ENCODE data around the gene TMEM190. TPM values are rescaled to one million over a fixed set of nuclear protein-coding genes. Genes with fewer than 3 reads are reported as not detected.
A peak's percentile ranks its signal among the peaks of the same experiment; 100 is the strongest.
"Not testable (repeated sequence)": the region's sequence is repeated elsewhere in the genome, so short reads cannot be mapped to it uniquely, and the experiment has no call there.

TMEM190 gene
- total RNA-seq, 4 donors from 2014 or later, result not detected

DNA sequence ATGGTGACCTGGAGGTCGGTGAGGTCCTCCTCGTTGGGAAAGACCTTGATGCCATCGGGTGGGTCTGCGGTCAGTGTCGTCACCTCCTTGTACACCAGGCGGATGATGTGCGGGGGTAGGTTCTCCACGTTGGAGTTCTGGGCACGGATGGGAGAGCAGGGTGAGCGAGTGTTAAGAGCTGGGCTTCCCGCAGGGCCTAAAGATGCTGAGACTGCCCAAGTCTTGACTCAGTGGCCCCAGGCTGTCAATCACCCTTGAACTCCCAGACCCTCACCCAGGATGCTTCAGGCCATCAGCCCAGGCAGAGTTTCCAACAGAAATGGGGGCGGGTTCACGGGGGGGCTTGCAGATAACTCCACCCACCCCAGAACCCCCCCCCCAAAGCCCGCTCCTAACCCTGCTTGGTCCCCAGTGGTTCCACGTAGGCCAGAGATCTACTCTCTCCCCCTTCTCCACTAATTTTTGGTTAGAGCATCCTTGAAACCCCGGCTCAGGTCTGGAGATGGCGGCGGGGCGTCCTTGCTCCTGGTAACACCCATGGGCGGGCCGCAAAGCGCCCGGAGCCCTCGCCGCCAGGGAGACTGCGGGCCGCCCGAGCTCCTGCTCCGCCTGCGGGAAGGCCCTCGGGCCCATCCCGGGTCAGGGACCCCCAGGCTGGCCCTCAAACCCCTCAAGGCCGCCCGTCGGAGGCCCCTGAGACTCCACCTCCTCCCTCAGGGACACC is 30.4 kb downstream of the TMEM190 start:
- peak; percentile 1 for ATAC-seq
- no CpG with 5 or more reads among the region's 35 CpGs for WGBS, 2 donors (ENCODE audit: low coverage in 1 of 2)

DNA sequence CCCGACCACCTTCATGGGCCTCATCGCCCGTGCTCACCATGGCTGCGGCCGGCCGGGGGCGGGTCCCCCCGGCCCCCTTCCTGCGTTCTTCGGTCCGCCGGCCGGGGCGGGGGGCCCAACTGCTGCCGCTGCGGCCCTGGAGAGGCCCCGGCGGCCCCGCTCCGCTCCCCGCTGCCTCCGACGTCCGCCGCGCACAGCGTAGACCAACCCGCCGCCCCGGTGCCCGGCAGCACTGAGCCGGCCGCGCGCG is 30.8 kb downstream of the TMEM190 start, which contains the start of gene UBE2S:
Gene UBE2S, minus strand, starts transcription at position 239 of the 250 bp plus-strand sequence. Its CDS starts 199 bp downstream, at position 40.
- ATAC-seq, result peak; percentile 1
- TF ChIP-seq POLR2AphosphoS5 (IDR thresholded peaks at IDR 0.05) (peak; percentile 96), POLR2A (IDR thresholded peaks at IDR 0.05) (peak; percentile 97 to 98)
- TF ChIP-seq, protein P1, sequence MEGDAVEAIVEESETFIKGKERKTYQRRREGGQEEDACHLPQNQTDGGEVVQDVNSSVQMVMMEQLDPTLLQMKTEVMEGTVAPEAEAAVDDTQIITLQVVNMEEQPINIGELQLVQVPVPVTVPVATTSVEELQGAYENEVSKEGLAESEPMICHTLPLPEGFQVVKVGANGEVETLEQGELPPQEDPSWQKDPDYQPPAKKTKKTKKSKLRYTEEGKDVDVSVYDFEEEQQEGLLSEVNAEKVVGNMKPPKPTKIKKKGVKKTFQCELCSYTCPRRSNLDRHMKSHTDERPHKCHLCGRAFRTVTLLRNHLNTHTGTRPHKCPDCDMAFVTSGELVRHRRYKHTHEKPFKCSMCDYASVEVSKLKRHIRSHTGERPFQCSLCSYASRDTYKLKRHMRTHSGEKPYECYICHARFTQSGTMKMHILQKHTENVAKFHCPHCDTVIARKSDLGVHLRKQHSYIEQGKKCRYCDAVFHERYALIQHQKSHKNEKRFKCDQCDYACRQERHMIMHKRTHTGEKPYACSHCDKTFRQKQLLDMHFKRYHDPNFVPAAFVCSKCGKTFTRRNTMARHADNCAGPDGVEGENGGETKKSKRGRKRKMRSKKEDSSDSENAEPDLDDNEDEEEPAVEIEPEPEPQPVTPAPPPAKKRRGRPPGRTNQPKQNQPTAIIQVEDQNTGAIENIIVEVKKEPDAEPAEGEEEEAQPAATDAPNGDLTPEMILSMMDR (IDR thresholded peaks at IDR 0.05), result peak in 1 of 4 experiments; percentile 22

More for the DNA sequence above, 30.4 kb downstream of the TMEM190 start:
- H3K4me3 ChIP-seq, result peak overlapping the region; percentile 55 to 85
- TF ChIP-seq POLR2AphosphoS5 (IDR thresholded peaks at IDR 0.05) (no peak), POLR2A (IDR thresholded peaks at IDR 0.05) (no peak), EP300 (IDR thresholded peaks at IDR 0.05) (no peak)
- TF ChIP-seq, protein P1 (IDR thresholded peaks at IDR 0.05), result no peak
- peaks cover 0 to 22% (median 16%) of the 10 kb centered on the region in 3 donors for H3K4me1 ChIP-seq
- peaks cover 0 to 42% of the 10 kb centered on the region in 2 donors for H3K36me3 ChIP-seq
- no peaks in the 10 kb centered on the region for H3K27me3 ChIP-seq
- H3K9me3 ChIP-seq, result no peaks in the 10 kb centered on the region
- H3K27ac ChIP-seq, result peak overlapping the region; percentile 73 to 98 (median 96)

DNA sequence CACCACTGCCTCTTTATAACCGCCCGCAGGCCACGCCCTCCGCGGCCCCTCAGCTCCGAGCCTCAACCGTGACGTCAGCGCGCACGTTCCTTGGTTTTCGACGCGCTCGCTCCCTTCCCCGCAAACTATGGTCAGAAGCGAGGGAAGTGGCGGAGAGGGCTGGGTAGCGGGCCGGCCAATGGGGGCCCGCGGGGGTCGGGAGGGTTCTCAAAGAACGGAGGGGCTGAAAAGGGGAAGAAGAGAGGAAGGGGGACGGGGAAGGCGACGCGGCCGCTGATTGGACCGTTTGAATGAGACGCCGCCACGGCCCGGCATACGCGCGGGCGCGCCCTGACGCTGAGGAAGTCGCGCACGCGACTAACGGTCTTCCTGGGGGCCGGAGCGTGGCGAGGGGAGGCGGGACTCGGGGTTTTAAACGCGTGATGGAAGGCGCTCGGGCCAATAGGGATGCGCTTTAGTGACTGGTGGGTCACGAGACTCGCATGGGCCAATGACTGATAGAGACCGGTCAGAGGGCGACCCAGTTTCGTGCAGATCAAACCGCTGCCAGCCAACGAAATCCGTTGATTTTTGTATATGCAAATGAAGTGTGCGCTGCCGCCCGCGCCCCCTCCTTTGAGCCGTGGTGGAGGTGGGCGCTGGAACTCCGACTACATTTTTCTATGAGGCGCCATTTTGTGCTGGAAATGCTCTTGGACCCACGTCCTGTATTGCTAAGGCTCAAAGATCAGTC is 31.3 kb downstream of the TMEM190 start:
- Histone ChIP-seq H3K27ac (peak overlapping the region; percentile 81 to 98 (median 96)), H3K27me3 (no peaks in the 10 kb centered on the region), H3K36me3 (peaks cover 0 to 33% of the 10 kb centered on the region in 2 donors), H3K4me1 (peaks cover 0 to 22% (median 16%) of the 10 kb centered on the region in 3 donors), H3K4me3 (peak overlapping the region; percentile 55 to 85), H3K9me3 (no peaks in the 10 kb centered on the region)
- 0% methylated on average over 18 of the region's 72 CpGs; no CpG with 5 or more reads in 1 of the 2 donors for WGBS, 2 donors (ENCODE audit: low coverage in 1 of 2)
- TF ChIP-seq EP300 (IDR thresholded peaks at IDR 0.05), result no peak
- no peak for TF ChIP-seq POLR2AphosphoS5 (IDR thresholded peaks at IDR 0.05)
- TF ChIP-seq POLR2A (IDR thresholded peaks at IDR 0.05), result no peak
- TF ChIP-seq, protein P1 (IDR thresholded peaks at IDR 0.05), result no peak
- peak; percentile 95 for ATAC-seq

More for the DNA sequence above, 30.8 kb downstream of the TMEM190 start, which contains the start of gene UBE2S:
- Histone ChIP-seq H3K4me1 (peaks cover 0 to 22% (median 16%) of the 10 kb centered on the region in 3 donors), H3K27ac (peak within 1 kb of the TSS; percentile 81 to 98 (median 96)), H3K4me3 (peak within 1 kb of the TSS; percentile 55 to 85), H3K36me3 (peaks cover 0 to 38% of the 10 kb centered on the region in 2 donors)
- H3K27me3 ChIP-seq, H3K9me3 ChIP-seq: not testable (repeated sequence)
- 0% methylated on average over 1 of the region's 36 CpGs; no CpG with 5 or more reads in 1 of the 2 donors for WGBS, 2 donors (ENCODE audit: low coverage in 1 of 2)

DNA sequence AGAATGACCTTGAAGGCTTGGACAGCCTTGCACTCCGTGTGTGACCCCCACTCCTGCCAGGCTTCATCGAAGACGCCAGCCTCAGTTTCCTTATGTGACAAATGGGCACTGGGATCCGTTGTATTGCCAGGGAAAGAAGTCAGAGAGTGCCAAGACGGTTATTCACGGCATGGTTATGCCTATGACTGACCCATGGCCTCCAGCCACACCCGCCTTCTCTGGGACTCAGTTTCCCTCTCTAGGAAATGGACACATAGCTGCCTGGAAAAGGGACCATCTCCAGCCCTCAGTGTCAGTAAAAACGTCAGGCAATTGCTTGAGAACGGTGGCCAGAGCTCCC is 31.9 kb downstream of the TMEM190 start:
- WGBS, 2 donors (ENCODE audit: low coverage in 1 of 2), result 53 to 60% methylated on average over 3 to 9 of the region's 9 CpGs
- peak overlapping the region; percentile 81 to 98 (median 96) for H3K27ac ChIP-seq
- H3K4me3 ChIP-seq, result peak overlapping the region; percentile 28 to 85
- H3K4me1 ChIP-seq, result peaks cover 0 to 22% (median 16%) of the 10 kb centered on the region in 3 donors
- ATAC-seq, result no peak
- TF ChIP-seq POLR2AphosphoS5 (IDR thresholded peaks at IDR 0.05), result no peak
- H3K36me3 ChIP-seq, result peaks cover 0 to 27% of the 10 kb centered on the region in 2 donors
- no peaks in the 10 kb centered on the region for H3K27me3 ChIP-seq
- H3K9me3 ChIP-seq, result no peaks in the 10 kb centered on the region

DNA sequence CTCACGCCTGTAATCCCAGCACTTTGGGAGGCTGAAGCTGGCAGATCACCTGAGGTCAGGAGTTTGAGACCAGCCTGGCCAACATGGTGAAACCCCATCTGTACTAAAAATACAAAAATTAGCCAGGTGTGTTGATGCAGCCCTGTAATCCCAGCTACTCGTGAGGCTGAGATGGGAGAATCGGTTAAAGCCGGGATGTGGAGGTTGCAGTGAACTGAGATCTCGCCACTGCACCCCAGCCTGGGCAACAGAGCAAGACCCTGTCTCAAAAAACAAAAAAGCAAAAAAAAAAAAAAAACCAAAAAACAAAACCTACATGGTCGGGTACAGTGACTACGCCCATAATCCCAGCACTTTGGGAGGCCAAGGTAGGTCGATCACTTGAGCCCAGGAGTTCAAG is 32.6 kb downstream of the TMEM190 start:
- Histone ChIP-seq H3K36me3 (peaks cover 0 to 21% of the 10 kb centered on the region in 2 donors), H3K27ac (peak overlapping the region in 2 of 4 donors; percentile 97 to 98)
- WGBS, 2 donors (ENCODE audit: low coverage in 1 of 2), result 92% methylated on average over 7 of the region's 8 CpGs; no CpG with 5 or more reads in 1 of the 2 donors

More for the DNA sequence above, 32.6 kb downstream of the TMEM190 start:
- not testable (repeated sequence) for H3K4me3 ChIP-seq, ATAC-seq, H3K27me3 ChIP-seq, H3K9me3 ChIP-seq
- H3K4me1 ChIP-seq, result peaks cover 0 to 22% (median 16%) of the 10 kb centered on the region in 3 donors

All from gastroesophageal sphincter (tissue), 4 donors.